BLaER1 treated with 17β-estradiol and CSF1 and Interleukin-3, amounts not matched to agents 10 nM and 100 nM (cell line): Measurements from ENCODE around the gene ATRIP.

Experiments
- H3K27ac ChIP-seq, 11 experiments: shearing (Covaris generic); formaldehyde crosslinking; 2 replicates each; pipeline ENCODE4 v1.8.1; 2022
- H3K27me3 ChIP-seq, 11 experiments: shearing (Covaris generic); formaldehyde crosslinking; 2 replicates each; pipeline ENCODE4 v1.8.1; 2022
- H3K36me3 ChIP-seq, 11 experiments: shearing (Covaris generic); formaldehyde crosslinking; 2 replicates each; pipeline ENCODE4 v1.8.1; 2022
- H3K4me1 ChIP-seq, 10 experiments: shearing (Covaris generic); formaldehyde crosslinking; 2 replicates each; pipeline ENCODE4 v1.8.1; 2022
- H3K4me2 ChIP-seq, 11 experiments: shearing (Covaris generic); formaldehyde crosslinking; 2 replicates each; pipeline ENCODE4 v1.8.1; 2022
- H3K4me3 ChIP-seq, 10 experiments: shearing (Covaris generic); formaldehyde crosslinking; 2 replicates each; pipeline ENCODE4 v1.8.1; 2022
- H3K9ac ChIP-seq, 11 experiments: shearing (Covaris generic); formaldehyde crosslinking; 2 replicates each; pipeline ENCODE4 v1.8.1; 2022
- H3K9me3 ChIP-seq, 11 experiments: shearing (Covaris generic); formaldehyde crosslinking; replicated peaks in 1 of 11; 2 replicates each; pipeline ENCODE4 v1.8.1; 2022
- H4K20me1 ChIP-seq, 11 experiments: shearing (Covaris generic); formaldehyde crosslinking; 2 replicates each; pipeline ENCODE4 v1.8.1; 2022
- Cebpa-rat ChIP-seq, 11 experiments: shearing (Covaris generic); IDR thresholded peaks; 2 replicates each; pipeline ENCODE4 v1.8.1; 2022

The ATRIP gene

GRCh38 chr3:48402907-48403306 is 43.6 kb upstream of the ATRIP start:
- peaks cover 31 to 66% (median 59%) of the 10 kb centered on the region in 11 experiments; a peak in 21 of 22 replicates for H3K36me3 ChIP-seq
- peak overlapping the region in 2 of 11 experiments; percentile 30 to 34; a peak in 1 of 22 replicates for H3K9ac ChIP-seq
- H3K4me1 ChIP-seq: peaks cover 0 to under 1% (median 0%) of the 10 kb centered on the region in 10 experiments; a peak in 1 of 20 replicates
- no peak for TF ChIP-seq Cebpa-rat (IDR thresholded peaks at IDR 0.05)
- no peak overlapping the region; a peak in 1 of 22 replicates for H3K27ac ChIP-seq
- H3K4me2 ChIP-seq: no peak overlapping the region
- no peaks in the 10 kb centered on the region for H3K27me3 ChIP-seq
- no peaks in the 10 kb centered on the region for H3K9me3 ChIP-seq
- H3K4me3 ChIP-seq: no peak overlapping the region
- H4K20me1 ChIP-seq: peaks cover 0 to 35% (median 5%) of the 10 kb centered on the region in 11 experiments; a peak in 6 of 22 replicates

GRCh38 chr3:48403533-48404439 is 42.8 kb upstream of the ATRIP start:
- Histone ChIP-seq H3K4me1 (no peaks in the 10 kb centered on the region; a peak in 1 of 20 replicates), H4K20me1 (peaks cover 0 to 35% (median 5%) of the 10 kb centered on the region in 11 experiments; a peak in 7 of 22 replicates), H3K9ac (0 out of 22 replicates have a peak overlapping the region, but pooled peaks of 1 of the 11 experiments have one; percentile 41), H3K9me3 (no peaks in the 10 kb centered on the region), H3K27me3 (no peaks in the 10 kb centered on the region), H3K4me2 (no peak overlapping the region), H3K4me3 (no peak overlapping the region), H3K27ac (peak overlapping the region in 1 of 11 experiments; percentile 20; a peak in 1 of 22 replicates), H3K36me3 (peaks cover 31 to 75% (median 68%) of the 10 kb centered on the region in 11 experiments; a peak in 21 of 22 replicates)
- no peak for TF ChIP-seq Cebpa-rat (IDR thresholded peaks at IDR 0.05)

GRCh38 chr3:48404440-48405342 is 41.8 kb upstream of the ATRIP start:
- Histone ChIP-seq H3K9me3 (no peaks in the 10 kb centered on the region), H3K27ac (peak overlapping the region in 1 of 11 experiments; percentile 20; a peak in 1 of 22 replicates), H3K27me3 (no peaks in the 10 kb centered on the region), H3K4me2 (no peak overlapping the region), H3K4me1 (no peaks in the 10 kb centered on the region; a peak in 1 of 20 replicates), H3K36me3 (peaks cover 40 to 84% (median 77%) of the 10 kb centered on the region in 11 experiments; a peak in 21 of 22 replicates), H3K9ac (peak overlapping the region in 1 of 11 experiments; percentile 41; a peak in 1 of 22 replicates), H4K20me1 (peaks cover 0 to 35% (median 5%) of the 10 kb centered on the region in 11 experiments; a peak in 7 of 22 replicates), H3K4me3 (no peak overlapping the region)
- no peak for TF ChIP-seq Cebpa-rat (IDR thresholded peaks at IDR 0.05)

GRCh38 chr3:48405343-48405881 is 41.1 kb upstream of the ATRIP start:
- Histone ChIP-seq H3K27ac (no peak overlapping the region), H3K4me1 (no peaks in the 10 kb centered on the region; a peak in 1 of 20 replicates), H3K9ac (no peak overlapping the region), H3K27me3 (no peaks in the 10 kb centered on the region), H4K20me1 (peaks cover 0 to 40% (median 5%) of the 10 kb centered on the region in 11 experiments; a peak in 7 of 22 replicates), H3K36me3 (peaks cover 47 to 92% (median 84%) of the 10 kb centered on the region in 11 experiments; a peak in 21 of 22 replicates), H3K4me3 (no peak overlapping the region), H3K4me2 (no peak overlapping the region), H3K9me3 (no peaks in the 10 kb centered on the region)
- no peak for TF ChIP-seq Cebpa-rat (IDR thresholded peaks at IDR 0.05)

GRCh38 chr3:48405971-48406370 is 40.6 kb upstream of the ATRIP start:
- peaks cover 53 to 97% (median 90%) of the 10 kb centered on the region in 11 experiments; a peak in 21 of 22 replicates for H3K36me3 ChIP-seq
- no peaks in the 10 kb centered on the region for H3K27me3 ChIP-seq
- H3K4me1 ChIP-seq: no peaks in the 10 kb centered on the region; a peak in 1 of 20 replicates
- no peak overlapping the region for H3K4me3 ChIP-seq
- no peak for TF ChIP-seq Cebpa-rat (IDR thresholded peaks at IDR 0.05)
- no peak overlapping the region for H3K9ac ChIP-seq
- no peak overlapping the region for H3K27ac ChIP-seq
- H3K9me3 ChIP-seq: no peaks in the 10 kb centered on the region
- no peak overlapping the region for H3K4me2 ChIP-seq
- peaks cover 0 to 46% (median 5%) of the 10 kb centered on the region in 11 experiments; a peak in 7 of 22 replicates for H4K20me1 ChIP-seq

- Histone ChIP-seq H3K4me3 (no peak overlapping the region), H4K20me1 (peaks cover 0 to 51% (median 5%) of the 10 kb centered on the region in 11 experiments; a peak in 7 of 22 replicates), H3K9me3 (no peaks in the 10 kb centered on the region), H3K4me2 (no peak overlapping the region), H3K4me1 (no peaks in the 10 kb centered on the region; a peak in 1 of 20 replicates), H3K27ac (no peak overlapping the region), H3K36me3 (peaks cover 60 to 100% (median 98%) of the 10 kb centered on the region in 11 experiments), H3K27me3 (no peaks in the 10 kb centered on the region), H3K9ac (no peak overlapping the region)
- TF ChIP-seq Cebpa-rat (IDR thresholded peaks at IDR 0.05): no peak
Measured at GRCh38 chr3:48406443-48407431, 39.8 kb upstream of the ATRIP start.

- Histone ChIP-seq H3K4me2 (no peak overlapping the region), H3K27ac (no peak overlapping the region), H3K9me3 (no peaks in the 10 kb centered on the region), H3K9ac (no peak overlapping the region), H3K36me3 (peaks cover 68 to 100% (median 99%) of the 10 kb centered on the region in 11 experiments), H3K4me1 (no peaks in the 10 kb centered on the region; a peak in 1 of 20 replicates), H4K20me1 (peaks cover 0 to 60% (median 2%) of the 10 kb centered on the region in 11 experiments; a peak in 6 of 22 replicates), H3K4me3 (no peak overlapping the region), H3K27me3 (no peaks in the 10 kb centered on the region)
- TF ChIP-seq Cebpa-rat (IDR thresholded peaks at IDR 0.05): no peak
Measured at GRCh38 chr3:48407542-48408099, 38.9 kb upstream of the ATRIP start.
